NCI-H524 treated with DMSO at 0.1 percent for 48 hours (cell line): ENCODE results near the gene JMJD8.

Experiments
- DNase-seq: peaks from one replicate; lab custom pipeline; 2025; lab: John Stamatoyannopoulos, UW

JMJD8 gene

DNA sequence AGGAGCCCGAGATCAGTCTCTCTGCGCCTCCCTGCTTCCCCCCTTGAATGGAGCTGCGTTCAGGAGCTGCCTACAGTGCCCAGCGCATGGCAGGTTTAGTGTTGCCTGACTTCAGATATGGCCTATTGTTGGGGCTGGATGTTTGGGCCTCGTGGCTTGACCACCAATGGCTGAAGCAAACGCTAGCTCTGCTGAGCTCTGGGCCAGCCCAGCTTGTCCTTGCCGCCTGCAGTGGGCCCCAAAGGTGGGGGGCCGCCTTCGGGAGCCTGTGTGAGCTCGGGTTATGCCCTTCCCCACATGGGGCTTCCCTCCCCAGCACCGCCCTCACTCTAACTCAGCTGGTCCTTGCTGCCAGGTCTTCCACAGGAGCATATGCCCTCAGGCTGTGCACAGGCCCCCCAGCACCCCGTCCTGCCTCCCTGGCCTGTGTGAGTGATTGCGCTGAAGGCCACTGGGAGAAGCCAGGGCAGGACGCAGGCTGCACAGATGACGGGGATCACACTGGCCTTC, 46.0 kb downstream of the JMJD8 start:
- DNase-seq = no peak

DNA sequence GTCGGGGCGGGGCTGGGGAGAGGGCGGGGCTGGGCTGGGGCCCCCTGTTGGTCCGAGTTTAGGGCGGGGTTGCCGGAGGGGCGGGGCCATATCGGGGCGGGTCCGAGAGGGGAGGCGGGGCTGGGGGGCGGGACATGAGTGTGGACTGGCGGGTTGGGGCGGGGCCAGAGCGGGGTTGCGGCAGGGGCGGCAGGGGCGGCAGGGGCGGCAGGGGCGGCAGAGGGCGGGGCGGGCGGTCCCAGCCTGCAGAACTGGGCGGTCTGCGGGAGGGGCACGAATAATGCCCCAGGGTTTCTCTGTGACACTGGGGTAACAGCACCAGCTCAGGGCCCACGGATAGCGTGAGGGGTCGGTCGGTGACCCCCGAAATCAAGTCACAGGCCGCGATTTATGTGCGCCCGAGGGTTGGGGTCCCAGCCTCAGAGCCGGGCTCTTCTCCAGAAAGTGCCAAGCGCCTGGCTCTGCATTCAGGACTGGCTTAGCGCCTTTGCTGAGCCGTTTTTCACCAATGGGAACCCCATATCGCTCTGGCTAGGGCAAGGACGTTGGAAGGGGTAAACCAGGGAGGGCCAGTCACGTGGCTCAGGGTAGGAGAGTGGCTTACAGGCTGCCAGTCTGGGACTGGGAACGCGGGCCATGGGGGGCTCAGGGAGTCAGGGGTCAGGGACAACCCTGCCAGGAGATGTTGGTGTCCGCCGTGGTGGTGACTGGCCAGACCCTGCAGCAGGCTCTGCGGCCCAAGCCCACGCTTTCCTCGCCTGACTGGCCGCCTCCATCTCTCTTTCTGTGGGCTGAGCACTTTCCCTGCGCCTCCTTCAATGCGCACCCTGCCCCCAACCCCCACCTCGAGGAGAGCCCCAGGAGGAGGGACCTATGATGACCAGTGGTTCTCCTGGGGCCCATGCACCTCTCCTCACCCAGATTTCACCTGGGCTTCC, 46.8 kb downstream of the JMJD8 start:
- peak; percentile 71 for DNase-seq

- peak; percentile 79 for DNase-seq
Measured at GRCh38 chr16:636206-637080, 47.7 kb downstream of the JMJD8 start, which contains the start of gene METTL26. Gene METTL26 (minus strand): TSS chr16:636305. CDS start chr16:636290, 15 bp downstream.

DNA sequence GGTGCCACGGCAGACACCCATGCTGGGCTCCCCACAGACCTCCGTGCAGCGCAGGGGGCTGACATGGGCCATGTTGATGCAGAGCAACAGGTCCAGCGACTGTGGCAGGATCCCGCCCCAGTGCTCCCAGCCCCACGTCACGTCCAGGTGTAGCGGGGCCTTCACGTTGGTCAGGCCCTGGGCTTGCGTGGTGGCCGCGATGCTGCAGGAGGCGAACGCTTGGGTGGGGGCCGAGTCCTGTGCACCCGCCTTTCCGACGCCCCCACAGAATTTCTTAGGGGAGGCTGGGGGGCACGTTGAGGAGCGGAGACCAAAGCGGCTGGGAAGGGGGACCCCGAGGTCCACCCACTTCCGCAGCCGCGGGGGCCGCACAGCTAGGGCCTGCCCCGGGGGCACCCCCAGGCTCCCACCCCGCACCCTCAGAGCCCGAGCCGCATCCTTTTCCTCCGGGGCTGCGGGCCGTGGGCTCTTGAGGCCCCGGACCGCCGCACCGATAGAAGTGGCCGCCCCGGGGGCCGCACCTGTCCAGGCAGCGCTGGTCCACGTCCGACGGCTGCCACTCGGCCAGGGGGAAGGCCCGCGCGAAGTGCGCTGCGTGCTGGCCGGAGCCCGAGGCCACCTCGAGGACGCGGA, 48.4 kb downstream of the JMJD8 start:
- no peak for DNase-seq

DNA sequence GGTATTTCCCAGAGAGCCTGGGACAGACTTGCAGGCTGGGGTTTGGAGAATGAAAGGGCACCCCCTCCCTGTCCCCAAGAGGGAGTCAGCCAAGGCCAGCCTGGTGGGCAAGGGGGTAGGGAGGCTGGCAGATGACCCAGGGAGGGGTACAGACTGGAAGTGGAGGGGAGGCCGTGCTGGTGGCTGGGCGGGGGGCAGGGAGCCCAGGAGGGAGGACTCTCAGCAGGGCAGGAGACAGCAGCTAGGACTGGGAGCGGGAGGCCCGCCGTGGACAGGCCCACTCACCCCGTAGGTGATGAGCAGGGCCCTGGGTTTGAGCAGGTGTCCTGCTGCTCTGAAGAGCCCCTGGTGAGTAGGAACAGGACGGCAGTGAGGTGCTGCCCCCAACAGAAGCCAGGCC, 49.1 kb downstream of the JMJD8 start:
- DNase-seq = no peak

DNA sequence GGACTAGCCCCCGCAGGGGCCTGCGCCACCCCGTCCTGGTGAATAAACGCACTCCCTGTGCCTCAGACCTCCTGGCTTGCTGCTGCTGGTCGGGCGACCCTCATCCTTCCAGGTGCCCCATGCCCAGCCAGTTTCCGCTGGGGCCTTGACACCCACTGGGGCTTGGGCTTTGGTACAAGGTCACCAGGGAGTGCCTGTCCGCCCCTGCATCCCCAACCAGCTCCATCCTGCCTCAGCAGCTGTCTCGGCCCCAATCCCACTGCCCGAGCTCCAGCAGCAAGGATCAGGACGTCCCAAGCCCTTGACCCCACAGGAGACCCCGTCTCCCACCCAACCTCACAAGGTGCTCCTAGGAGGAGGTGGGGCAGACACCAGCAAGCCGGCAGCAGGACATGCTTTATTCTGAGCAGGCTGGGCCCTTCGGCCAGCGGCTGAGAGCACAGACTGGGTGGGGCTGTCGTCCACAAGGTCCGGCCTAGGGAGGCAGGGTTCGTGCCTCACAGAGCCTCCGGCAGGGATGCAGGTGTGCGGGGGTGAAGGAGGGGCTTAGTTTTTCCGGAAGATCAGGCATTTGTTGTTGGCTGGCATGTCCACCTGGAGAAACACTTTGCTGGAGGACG, 50.0 kb downstream of the JMJD8 start:
- DNase-seq = no peak

- no peak for DNase-seq
Measured at GRCh38 chr16:633336-634050, 50.6 kb downstream of the JMJD8 start.

DNA sequence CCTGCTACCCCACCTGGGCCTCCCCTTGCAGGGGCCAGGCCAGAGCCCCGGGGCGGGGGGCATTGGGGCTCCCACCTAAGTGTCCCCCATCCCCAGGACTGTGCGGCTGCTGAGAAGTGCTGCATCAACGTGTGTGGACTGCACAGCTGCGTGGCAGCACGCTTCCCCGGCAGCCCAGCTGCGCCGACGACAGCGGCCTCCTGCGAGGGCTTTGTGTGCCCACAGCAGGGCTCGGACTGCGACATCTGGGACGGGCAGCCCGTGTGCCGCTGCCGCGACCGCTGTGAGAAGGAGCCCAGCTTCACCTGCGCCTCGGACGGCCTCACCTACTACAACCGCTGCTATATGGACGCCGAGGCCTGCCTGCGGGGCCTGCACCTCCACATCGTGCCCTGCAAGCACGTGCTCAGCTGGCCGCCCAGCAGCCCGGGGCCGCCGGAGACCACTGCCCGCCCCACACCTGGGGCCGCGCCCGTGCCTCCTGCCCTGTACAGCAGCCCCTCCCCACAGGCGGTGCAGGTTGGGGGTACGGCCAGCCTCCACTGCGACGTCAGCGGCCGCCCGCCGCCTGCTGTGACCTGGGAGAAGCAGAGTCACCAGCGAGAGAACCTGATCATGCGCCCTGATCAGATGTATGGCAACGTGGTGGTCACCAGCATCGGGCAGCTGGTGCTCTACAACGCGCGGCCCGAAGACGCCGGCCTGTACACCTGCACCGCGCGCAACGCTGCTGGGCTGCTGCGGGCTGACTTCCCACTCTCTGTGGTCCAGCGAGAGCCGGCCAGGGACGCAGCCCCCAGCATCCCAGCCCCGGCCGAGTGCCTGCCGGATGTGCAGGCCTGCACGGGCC, 51.4 kb downstream of the JMJD8 start:
- no peak for DNase-seq

DNA sequence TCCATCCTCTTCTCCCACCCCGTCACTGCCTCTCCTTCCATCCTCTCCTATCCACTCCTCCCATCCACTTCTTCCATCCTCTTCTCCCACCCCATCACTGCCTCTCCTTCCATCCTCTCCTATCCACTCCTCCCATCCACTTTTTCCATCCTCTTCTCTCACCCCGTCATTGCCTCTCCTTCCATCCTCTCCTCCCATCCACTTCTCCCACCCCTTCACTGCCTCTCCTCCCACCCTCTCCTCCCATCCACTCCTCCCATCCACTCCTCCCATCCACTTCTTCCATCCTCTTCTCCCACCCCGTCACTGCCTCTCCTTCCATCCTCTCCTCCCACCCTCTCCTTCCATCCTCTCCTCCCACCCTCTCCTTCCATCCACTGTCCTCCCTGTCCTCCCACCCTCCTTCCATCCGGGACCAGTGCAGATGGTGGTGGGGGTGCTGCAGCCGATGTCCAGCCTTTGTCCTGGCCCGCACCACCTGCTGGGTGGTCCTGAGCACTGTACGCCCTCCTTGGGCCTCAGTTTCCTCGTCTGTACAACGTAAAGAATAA, 52.3 kb downstream of the JMJD8 start:
- DNase-seq = no peak
